Panc1 (cell line): ENCODE data around the gene PIP4K2A. TPM values are rescaled to one million over a fixed set of nuclear protein-coding genes. Genes with fewer than 3 reads are reported as not detected.

ENCODE experiments used
- ATAC-seq: fragments of 200-7000 bp; cut with Tn5 transposase; 2 replicates; pipeline ENCODE4 v1.9.1; 2020; ENCODE audit warnings: mild to moderate bottlenecking, moderate library complexity
- BruUV-seq: library from RNA; stranded (reverse); fragments of 400-500 nt; replicated peaks from 2 replicates; lab custom pipeline; 2021; lab: Mats Ljungman, UMichigan
- CTCF ChIA-PET: fragments of 300-600 bp; sonication (Branson Sonifier 250); formaldehyde crosslinking; loops from one replicate; lab custom pipeline; 2022; ENCODE audit warnings: antibody characterized with exemption; lab: Charles Lee
- POLR2A ChIA-PET: fragments of 300-600 bp; sonication (Branson Sonifier 250); formaldehyde crosslinking; loops from one replicate; lab custom pipeline; 2022; ENCODE audit warnings: antibody characterized with exemption; lab: Charles Lee
- DNase-seq: peaks from one replicate; pipeline ENCODE4 v3.0.0-alpha.2; 2010; ENCODE audit warnings: low read depth, low spot score
- H3K27ac ChIP-seq: 2 replicates; pipeline ENCODE4 v1.5.1; 2011; ENCODE audit warnings: mild to moderate bottlenecking, low read length, inconsistent platforms
- H3K27me3 ChIP-seq: fragments of 200-500 bp; sonication (Bioruptor generic); 2 replicates; pipeline ENCODE4 v1.6.0; 2014; ENCODE audit warnings: low read length, inconsistent platforms; ENCODE audit not compliant: control insufficient read depth, insufficient read depth
- H3K36me3 ChIP-seq: fragments of 200-500 bp; sonication (Bioruptor generic); 2 replicates; pipeline ENCODE4 v1.5.1; 2014; ENCODE audit warnings: inconsistent platforms, mild to moderate bottlenecking, low read length, moderate library complexity; ENCODE audit not compliant: control insufficient read depth, insufficient read depth
- H3K4me1 ChIP-seq: 2 replicates; pipeline ENCODE4 v1.5.1; 2011; ENCODE audit warnings: inconsistent platforms, mild to moderate bottlenecking, low read length, moderate library complexity; ENCODE audit not compliant: control insufficient read depth, insufficient read depth
- H3K4me3 ChIP-seq, 2 experiments: 2 replicates each; pipeline ENCODE4 v1.5.1; 2011 to 2012; ENCODE audit warnings: low read depth in 2 of 2, low read length in 2 of 2, mild to moderate bottlenecking in 2 of 2, inconsistent platforms in 1 of 2, moderate library complexity in 1 of 2
- H3K9me3 ChIP-seq: fragments of 200-500 bp; sonication (Bioruptor generic); 2 replicates; pipeline ENCODE4 v1.5.1; 2014; ENCODE audit warnings: low read depth, mild to moderate bottlenecking, inconsistent platforms, low read length, moderate library complexity; ENCODE audit not compliant: control insufficient read depth, insufficient read depth
- CTCF ChIP-seq: fragments of 450-650 bp; IDR thresholded peaks from 2 replicates; pipeline ENCODE4 v1.5.1; 2017; ENCODE audit warnings: mild to moderate bottlenecking
- POLR2AphosphoS5 ChIP-seq: IDR thresholded peaks from 2 replicates; pipeline ENCODE4 v1.6.1; 2012; ENCODE audit warnings: mild to moderate bottlenecking, low read depth, low read length, moderate library complexity
- REST ChIP-seq, 2 experiments: IDR thresholded peaks; 2 replicates each; pipeline ENCODE4 v1.6.1; 2011 to 2012; ENCODE audit warnings: low read depth in 2 of 2, control low read depth in 1 of 2, low read length in 1 of 2, mild to moderate bottlenecking in 1 of 2, moderate library complexity in 1 of 2; ENCODE audit not compliant: insufficient read depth in 1 of 2
- SIN3A ChIP-seq: IDR thresholded peaks from 2 replicates; pipeline ENCODE4 v1.6.1; 2012; ENCODE audit warnings: low read depth, mild to moderate bottlenecking, low read length, moderate library complexity, borderline replicate concordance; ENCODE audit not compliant: insufficient read depth
- TCF7L2 ChIP-seq: IDR thresholded peaks from 2 replicates; pipeline ENCODE4 v1.6.1; 2011; ENCODE audit warnings: mild to moderate bottlenecking, low read depth, low read length, inconsistent platforms
- in situ Hi-C: cut with HindIII; loops from 2 replicates; pipeline ENCODE4 v1.10.0; 2016; ENCODE audit warnings: low sequenced_read_pairs, low pct_unique_long_range_greater_than_20kb
- intact Hi-C: fragments of 100-400 bp; cut with micrococcal nuclease; formaldehyde crosslinking; loops from one replicate; pipeline ENCODE4 v1.10.0; 2022; ENCODE audit not compliant: unreplicated experiment
- total RNA-seq: library from RNA; stranded (reverse); gene quantifications from one replicate; pipeline ENCODE4 v1.2.1, GENCODE V29; 2021; ENCODE audit not compliant: unreplicated experiment

PIP4K2A gene
- total RNA-seq, 1 experiment from 2014 or later, result 25.2 TPM

GRCh38 chr10:22611425-22612115 lies 102.8 kb downstream of the PIP4K2A start:
- H3K4me3 ChIP-seq, result no peak overlapping the region
- H3K27me3 ChIP-seq, result no peaks in the 10 kb centered on the region
- ChIA-PET POLR2A (no interaction called here), CTCF (no interaction called here)
- TF ChIP-seq REST (IDR thresholded peaks at IDR 0.05; ENCODE audit: insufficient read depth in 1 of 2, low read depth in 2 of 2, low read length in 1 of 2) (no peak), POLR2AphosphoS5 (no peak), TCF7L2 (no peak), SIN3A (no peak), CTCF (no peak)
- no peaks in the 10 kb centered on the region for H3K9me3 ChIP-seq
- H3K36me3 ChIP-seq, result no peaks in the 10 kb centered on the region; the same call in 1 of the 2 replicates
- no peak for DNase-seq
- H3K27ac ChIP-seq, result no peak overlapping the region
- ATAC-seq, result no peak
- in situ Hi-C loops (no loop called here), intact Hi-C loops (no loop called here)
- no TSS peak for BruUV-seq
- peaks cover 8% of the 10 kb centered on the region for H3K4me1 ChIP-seq

DNA sequence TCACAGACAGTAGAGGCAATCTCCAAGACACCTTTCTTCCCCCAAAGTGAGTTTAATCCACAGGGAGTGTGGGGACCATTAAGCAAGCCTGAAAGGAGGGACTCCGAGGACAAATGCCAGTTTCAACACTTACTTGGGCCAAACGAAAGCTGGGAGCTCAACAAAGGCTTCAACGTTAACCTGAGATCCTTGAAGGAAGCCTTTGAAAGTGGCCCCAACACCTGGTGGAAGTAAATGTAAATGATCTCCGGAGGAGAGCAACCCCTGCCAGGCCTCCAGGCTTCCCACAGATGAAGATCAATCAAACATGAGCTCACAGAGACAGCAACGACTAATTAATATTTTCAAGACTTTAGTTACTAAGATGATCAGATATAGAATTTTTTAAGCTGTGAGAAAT lies 103.8 kb downstream of the PIP4K2A start:
- Histone ChIP-seq H3K27me3 (no peaks in the 10 kb centered on the region), H3K4me1 (no peaks in the 10 kb centered on the region; the same call in 1 of the 2 replicates), H3K9me3 (no peaks in the 10 kb centered on the region), H3K36me3 (no peaks in the 10 kb centered on the region; the same call in 1 of the 2 replicates), H3K4me3 (no peak overlapping the region), H3K27ac (no peak overlapping the region)
- TF ChIP-seq REST (IDR thresholded peaks at IDR 0.05; ENCODE audit: insufficient read depth in 1 of 2, low read depth in 2 of 2, low read length in 1 of 2), result no peak
- TF ChIP-seq CTCF, result no peak
- no peak for TF ChIP-seq SIN3A
- no peak for TF ChIP-seq POLR2AphosphoS5
- TF ChIP-seq TCF7L2, result no peak
- ChIA-PET CTCF (no interaction called here), POLR2A (interaction anchor here (0.7 to 0.9 kb wide), 2 partner anchors 10 to 58 kb away, joined by 3 read pairs; no protein-coding TSS in a partner anchor)
- ATAC-seq, result no peak
- in situ Hi-C loops (no loop called here), intact Hi-C loops (no loop called here)
- no TSS peak for BruUV-seq
- DNase-seq, result no peak
